Coronary artery (tissue), 2 donors: ENCODE measurements around the gene STX11.

Source experiments
- DNase-seq: peaks from one replicate; pipeline ENCODE4 v3.0.0-alpha.2; 2017; ENCODE audit warnings: low spot score
- H3K27ac ChIP-seq, 2 donors: fragments of 200-600 bp; sonication (generic); one replicate each; pipeline ENCODE4 v1.5.1; 2016 to 2019
- H3K4me3 ChIP-seq: fragments of 200-600 bp; sonication (generic); 2 replicates; pipeline ENCODE4 v1.5.1; 2016; ENCODE audit warnings: mild to moderate bottlenecking, moderate library complexity
- TF ChIP-seq, protein P1 (sequence below): fragments of 200-600 bp; sonication (generic); IDR thresholded peaks from one replicate; pipeline ENCODE4 v1.5.1; 2019; ENCODE audit warnings: antibody characterized with exemption

Gene STX11

GRCh38 chr6:144139817-144140216, 10.5 kb upstream of the STX11 start:
- DNase-seq, result no peak
- TF ChIP-seq, protein P1, sequence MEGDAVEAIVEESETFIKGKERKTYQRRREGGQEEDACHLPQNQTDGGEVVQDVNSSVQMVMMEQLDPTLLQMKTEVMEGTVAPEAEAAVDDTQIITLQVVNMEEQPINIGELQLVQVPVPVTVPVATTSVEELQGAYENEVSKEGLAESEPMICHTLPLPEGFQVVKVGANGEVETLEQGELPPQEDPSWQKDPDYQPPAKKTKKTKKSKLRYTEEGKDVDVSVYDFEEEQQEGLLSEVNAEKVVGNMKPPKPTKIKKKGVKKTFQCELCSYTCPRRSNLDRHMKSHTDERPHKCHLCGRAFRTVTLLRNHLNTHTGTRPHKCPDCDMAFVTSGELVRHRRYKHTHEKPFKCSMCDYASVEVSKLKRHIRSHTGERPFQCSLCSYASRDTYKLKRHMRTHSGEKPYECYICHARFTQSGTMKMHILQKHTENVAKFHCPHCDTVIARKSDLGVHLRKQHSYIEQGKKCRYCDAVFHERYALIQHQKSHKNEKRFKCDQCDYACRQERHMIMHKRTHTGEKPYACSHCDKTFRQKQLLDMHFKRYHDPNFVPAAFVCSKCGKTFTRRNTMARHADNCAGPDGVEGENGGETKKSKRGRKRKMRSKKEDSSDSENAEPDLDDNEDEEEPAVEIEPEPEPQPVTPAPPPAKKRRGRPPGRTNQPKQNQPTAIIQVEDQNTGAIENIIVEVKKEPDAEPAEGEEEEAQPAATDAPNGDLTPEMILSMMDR, result no peak
- H3K27ac ChIP-seq, result no peak overlapping the region
- no peak overlapping the region for H3K4me3 ChIP-seq

GRCh38 chr6:144140867-144141266, 9.4 kb upstream of the STX11 start:
- no peak overlapping the region for H3K4me3 ChIP-seq

DNA sequence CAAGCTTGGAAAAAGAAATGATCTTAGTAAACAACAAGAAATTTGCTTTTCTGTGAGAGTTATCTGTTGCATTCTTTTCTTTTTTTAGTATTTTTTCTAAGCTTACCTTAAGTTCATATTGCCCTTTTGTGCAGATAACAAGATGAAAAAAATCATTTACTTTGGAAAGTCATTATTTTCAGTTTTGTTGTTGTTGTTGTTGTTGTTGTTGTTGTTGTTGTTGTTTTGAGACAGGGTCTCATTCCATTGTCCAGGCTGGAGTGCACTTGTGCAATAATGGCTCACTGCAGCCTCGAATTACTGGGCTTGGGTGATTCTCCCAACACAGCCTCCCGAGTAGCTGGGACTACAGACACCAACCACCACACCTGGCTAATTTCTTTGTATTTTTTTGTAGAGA, 8.8 kb upstream of the STX11 start:
- Histone ChIP-seq H3K27ac (no peak overlapping the region), H3K4me3 (no peak overlapping the region)
- TF ChIP-seq, protein P1, result no peak
- DNase-seq, result no peak

More at GRCh38 chr6:144140867-144141266, 9.4 kb upstream of the STX11 start:
- DNase-seq, result no peak
- H3K27ac ChIP-seq, result no peak overlapping the region
- TF ChIP-seq, protein P1, result no peak

DNA sequence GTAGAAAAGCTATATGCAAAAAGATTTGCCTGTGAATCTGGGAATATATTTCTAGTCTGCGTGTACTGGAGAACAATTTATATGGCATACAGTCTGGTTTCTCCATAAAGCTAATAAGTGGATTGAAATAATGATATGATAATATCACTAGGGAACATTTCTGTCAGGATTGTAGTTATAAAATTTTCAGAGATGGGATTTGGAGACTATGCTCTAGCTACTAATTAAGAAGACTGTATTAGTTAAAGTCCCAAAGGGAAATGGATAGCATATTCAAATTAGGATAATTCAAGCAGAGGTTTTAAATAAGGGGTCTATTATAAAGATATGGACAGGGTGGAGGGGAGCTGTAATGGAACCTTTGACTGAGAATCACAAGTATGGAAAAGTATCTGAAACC, 7.2 kb upstream of the STX11 start:
- TF ChIP-seq, protein P1, result no peak
- Histone ChIP-seq H3K27ac (no peak overlapping the region), H3K4me3 (no peak overlapping the region)
- no peak for DNase-seq

GRCh38 chr6:144143878-144144277, 6.4 kb upstream of the STX11 start:
- Histone ChIP-seq H3K27ac (no peak overlapping the region), H3K4me3 (no peak overlapping the region)
- TF ChIP-seq, protein P1, result no peak
- no peak for DNase-seq

DNA sequence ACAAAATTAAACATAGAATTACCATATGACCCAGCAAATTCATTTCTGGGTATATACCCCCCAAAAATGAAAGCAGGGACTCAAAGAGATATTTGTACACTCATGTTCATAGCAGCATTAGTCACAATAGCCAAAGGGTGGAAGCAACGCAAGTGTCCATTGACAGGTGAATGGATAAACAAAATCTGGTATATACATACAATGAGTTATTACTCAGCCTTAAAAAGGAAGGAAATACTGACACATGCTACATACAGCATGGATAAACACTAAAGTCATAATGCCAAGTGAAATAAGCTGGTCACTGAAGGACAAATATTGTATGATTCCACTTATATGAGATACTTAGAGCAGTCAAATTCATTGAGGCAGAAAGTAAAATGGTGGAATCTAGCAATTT, 5.3 kb upstream of the STX11 start:
- no peak overlapping the region for H3K27ac ChIP-seq
- H3K4me3 ChIP-seq, result no peak overlapping the region
- TF ChIP-seq, protein P1, result no peak
- DNase-seq, result no peak

DNA sequence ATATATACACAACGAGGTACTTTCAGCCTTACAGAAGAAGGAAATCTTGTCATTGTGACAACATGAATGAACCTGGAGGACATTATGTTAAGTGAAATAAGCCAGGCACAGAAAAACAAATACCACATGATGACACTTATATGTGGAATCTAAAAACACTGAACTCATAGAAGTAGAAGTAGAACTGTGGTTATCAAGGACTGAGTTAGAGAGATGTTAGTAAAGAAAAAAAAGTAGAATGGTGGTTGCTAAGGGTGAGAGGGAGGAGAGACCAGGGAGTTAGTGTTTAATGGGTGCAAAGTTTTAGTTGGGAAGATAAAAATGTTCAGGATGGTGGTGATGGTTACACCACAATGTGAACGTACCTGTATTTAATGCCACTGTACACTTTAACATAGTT, 4.8 kb upstream of the STX11 start:
- TF ChIP-seq, protein P1, result no peak
- Histone ChIP-seq H3K4me3 (no peak overlapping the region), H3K27ac (no peak overlapping the region)
- no peak for DNase-seq
